Vagina (tissue), 2 donors: Measurements from ENCODE around the gene PRRT4. TPM values are rescaled to one million over a fixed set of nuclear protein-coding genes. Genes with fewer than 3 reads are reported as not detected.

ENCODE experiments used
- DNase-seq, 2 donors: peaks; one replicate each; pipeline ENCODE4 v3.0.0-alpha.2; 2017; ENCODE audit errors: extremely low spot score in 2 of 2
- H3K27ac ChIP-seq: fragments of 200-600 bp; sonication (generic); one replicate; pipeline ENCODE4 v1.5.1; 2019
- H3K27me3 ChIP-seq: fragments of 200-600 bp; sonication (generic); one replicate; pipeline ENCODE4 v1.5.1; 2019
- H3K36me3 ChIP-seq, 2 donors: fragments of 200-600 bp; sonication (generic); one replicate each; pipeline ENCODE4 v1.5.1; 2017 to 2019
- H3K4me1 ChIP-seq: fragments of 200-600 bp; sonication (generic); one replicate; pipeline ENCODE4 v1.5.1; 2019
- H3K4me3 ChIP-seq, 2 donors: fragments of 200-600 bp; sonication (generic); 1 replicate in 1 of 2; 2 replicates in 1 of 2; pipeline ENCODE4 v1.5.1; 2016 to 2019
- H3K9me3 ChIP-seq: fragments of 200-600 bp; sonication (generic); one replicate; pipeline ENCODE4 v1.5.1; 2019
- CTCF ChIP-seq, 3 experiments: fragments of 450-650 bp in 2 of 3; fragments of 200-600 bp in 1 of 3; sonication (generic) in 1 of 3; IDR thresholded peaks; one replicate each; pipeline ENCODE4 v1.5.1; 2017 to 2019; ENCODE audit warnings: antibody characterized with exemption in 3 of 3, mild to moderate bottlenecking in 2 of 3, moderate library complexity in 2 of 3
- POLR2A ChIP-seq, 2 donors: fragments of 450-650 bp; IDR thresholded peaks; one replicate each; pipeline ENCODE4 v1.6.1; 2017; ENCODE audit warnings: antibody characterized with exemption in 2 of 2, mild to moderate bottlenecking in 2 of 2, moderate library complexity in 2 of 2
- POLR2AphosphoS5 ChIP-seq, 2 donors: sonication (generic); formaldehyde crosslinking; IDR thresholded peaks; one replicate each; pipeline ENCODE4 v1.9.0; 2017; ENCODE audit warnings: antibody characterized with exemption in 2 of 2, mild to moderate bottlenecking in 2 of 2, low read depth in 1 of 2; ENCODE audit not compliant: insufficient read depth in 1 of 2
- intact Hi-C: fragments of 100-400 bp; cut with DNase I; formaldehyde crosslinking; loops from one replicate; pipeline ENCODE4 v1.15.1; 2023
- total RNA-seq: library from RNA; depleted of rRNA; stranded (reverse); fragments of >200 nt; gene quantifications from one replicate; pipeline ENCODE4 v1.2.3, GENCODE V29; 2016

PRRT4 gene
- total RNA-seq, 1 donor from 2014 or later, result 7.6 TPM

- Histone ChIP-seq H3K27me3 (no peaks in the 10 kb centered on the region), H3K4me3 (peak overlapping the region; percentile 58 to 96), H3K36me3 (peaks cover 0 to 17% of the 10 kb centered on the region in 2 donors), H3K9me3 (no peaks in the 10 kb centered on the region), H3K27ac (peak overlapping the region; percentile 46), H3K4me1 (peaks cover 54% of the 10 kb centered on the region)
- DNase-seq, result no peak
- TF ChIP-seq POLR2A (IDR thresholded peaks at IDR 0.05) (no peak), POLR2AphosphoS5 (IDR thresholded peaks at IDR 0.05; ENCODE audit: insufficient read depth in 1 of 2, low read depth in 1 of 2) (no peak), CTCF (IDR thresholded peaks at IDR 0.05) (no peak)
- intact Hi-C loops, result loop anchor here (10.0 kb wide), 2 partner anchors 50 to 1670 kb away; partner anchors contain the start of genes HILPDA and KLHDC10
Observed at GRCh38 chr7:128404886-128405470, 43.5 kb upstream of the PRRT4 start.

GRCh38 chr7:128404143-128404681, 42.7 kb upstream of the PRRT4 start:
- no peak for TF ChIP-seq POLR2AphosphoS5 (IDR thresholded peaks at IDR 0.05; ENCODE audit: insufficient read depth in 1 of 2, low read depth in 1 of 2)
- TF ChIP-seq POLR2A (IDR thresholded peaks at IDR 0.05), result no peak
- no peak for TF ChIP-seq CTCF (IDR thresholded peaks at IDR 0.05)
- no peak for DNase-seq
- H3K9me3 ChIP-seq, result no peaks in the 10 kb centered on the region
- H3K4me1 ChIP-seq, result peaks cover 52% of the 10 kb centered on the region
- intact Hi-C loops, result loop anchor here (10.0 kb wide), 2 partner anchors 51 to 1671 kb away; partner anchors contain the start of genes HILPDA and KLHDC10
- H3K27me3 ChIP-seq, result no peaks in the 10 kb centered on the region
- no peak overlapping the region for H3K27ac ChIP-seq
- peak overlapping the region in 1 of 2 donors; percentile 96 for H3K4me3 ChIP-seq
- H3K36me3 ChIP-seq, result peaks cover 0 to 23% of the 10 kb centered on the region in 2 donors

- TF ChIP-seq CTCF (IDR thresholded peaks at IDR 0.05), result no peak
- Histone ChIP-seq H3K4me3 (no peak overlapping the region), H3K36me3 (peaks cover 0 to 23% of the 10 kb centered on the region in 2 donors), H3K27ac (no peak overlapping the region), H3K9me3 (no peaks in the 10 kb centered on the region), H3K4me1 (peaks cover 46% of the 10 kb centered on the region), H3K27me3 (no peaks in the 10 kb centered on the region)
- intact Hi-C loops, result loop anchor here (10.0 kb wide), 2 partner anchors 51 to 1671 kb away; partner anchors contain the start of genes HILPDA and KLHDC10
- no peak for DNase-seq
Observed at GRCh38 chr7:128403676-128404075, 42.2 kb upstream of the PRRT4 start.

- Histone ChIP-seq H3K36me3 (peaks cover 4 to 34% of the 10 kb centered on the region in 2 donors), H3K4me3 (no peak overlapping the region), H3K4me1 (peaks cover 33% of the 10 kb centered on the region), H3K27ac (no peak overlapping the region), H3K27me3 (no peaks in the 10 kb centered on the region), H3K9me3 (no peaks in the 10 kb centered on the region)
- TF ChIP-seq POLR2AphosphoS5 (IDR thresholded peaks at IDR 0.05; ENCODE audit: insufficient read depth in 1 of 2, low read depth in 1 of 2), result no peak
- TF ChIP-seq POLR2A (IDR thresholded peaks at IDR 0.05), result no peak
- no peak for TF ChIP-seq CTCF (IDR thresholded peaks at IDR 0.05)
- intact Hi-C loops, result loop anchor here (10.0 kb wide), 2 partner anchors 52 to 1672 kb away; partner anchors contain the start of genes HILPDA and KLHDC10
- no peak for DNase-seq
Observed at GRCh38 chr7:128402356-128402755, 40.9 kb upstream of the PRRT4 start.

GRCh38 chr7:128400566-128400965, 39.1 kb upstream of the PRRT4 start:
- no peaks in the 10 kb centered on the region for H3K27me3 ChIP-seq
- no peaks in the 10 kb centered on the region for H3K9me3 ChIP-seq
- intact Hi-C loops, result loop anchor here (10.0 kb wide), 2 partner anchors 54 to 1674 kb away; partner anchors contain the start of genes HILPDA and KLHDC10
- TF ChIP-seq POLR2A (IDR thresholded peaks at IDR 0.05) (no peak), POLR2AphosphoS5 (IDR thresholded peaks at IDR 0.05; ENCODE audit: insufficient read depth in 1 of 2, low read depth in 1 of 2) (no peak), CTCF (IDR thresholded peaks at IDR 0.05) (no peak)
- peaks cover 21% of the 10 kb centered on the region for H3K4me1 ChIP-seq
- H3K27ac ChIP-seq, result no peak overlapping the region
- no peak for DNase-seq
- H3K36me3 ChIP-seq, result peaks cover 4 to 52% of the 10 kb centered on the region in 2 donors
- no peak overlapping the region for H3K4me3 ChIP-seq
